GM12873 (cell line): ENCODE measurements around the gene ZSWIM7.

Experiments used
- TF ChIP-seq, protein P1 (sequence below): IDR thresholded peaks from 2 replicates; pipeline ENCODE4 v1.5.1; 2012; ENCODE audit warnings: low read depth, mild to moderate bottlenecking, moderate library complexity, low read length, control low read depth; ENCODE audit not compliant: insufficient read depth; ENCODE audit errors: missing control alignments

ZSWIM7 gene

DNA sequence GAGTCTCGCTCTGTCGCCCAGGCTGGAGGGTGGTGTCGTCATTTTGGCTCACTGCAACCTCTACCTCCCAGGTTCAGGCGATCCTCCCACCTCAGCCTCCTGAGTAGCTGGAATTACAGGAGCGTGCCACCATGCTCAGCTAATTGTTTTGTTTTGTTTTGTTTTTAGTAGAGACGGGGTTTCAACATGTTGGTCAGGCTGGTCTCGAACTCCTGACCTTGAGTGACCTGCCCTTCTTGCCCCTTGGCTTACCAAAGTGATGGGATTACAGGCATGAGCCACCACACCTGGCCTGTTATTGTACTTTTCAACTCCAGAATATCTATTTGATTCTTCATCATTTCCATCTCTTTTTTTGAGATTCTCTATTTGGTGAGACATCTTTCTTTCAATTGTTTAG is 63.6 kb downstream of the ZSWIM7 start:
- TF ChIP-seq, protein P1, sequence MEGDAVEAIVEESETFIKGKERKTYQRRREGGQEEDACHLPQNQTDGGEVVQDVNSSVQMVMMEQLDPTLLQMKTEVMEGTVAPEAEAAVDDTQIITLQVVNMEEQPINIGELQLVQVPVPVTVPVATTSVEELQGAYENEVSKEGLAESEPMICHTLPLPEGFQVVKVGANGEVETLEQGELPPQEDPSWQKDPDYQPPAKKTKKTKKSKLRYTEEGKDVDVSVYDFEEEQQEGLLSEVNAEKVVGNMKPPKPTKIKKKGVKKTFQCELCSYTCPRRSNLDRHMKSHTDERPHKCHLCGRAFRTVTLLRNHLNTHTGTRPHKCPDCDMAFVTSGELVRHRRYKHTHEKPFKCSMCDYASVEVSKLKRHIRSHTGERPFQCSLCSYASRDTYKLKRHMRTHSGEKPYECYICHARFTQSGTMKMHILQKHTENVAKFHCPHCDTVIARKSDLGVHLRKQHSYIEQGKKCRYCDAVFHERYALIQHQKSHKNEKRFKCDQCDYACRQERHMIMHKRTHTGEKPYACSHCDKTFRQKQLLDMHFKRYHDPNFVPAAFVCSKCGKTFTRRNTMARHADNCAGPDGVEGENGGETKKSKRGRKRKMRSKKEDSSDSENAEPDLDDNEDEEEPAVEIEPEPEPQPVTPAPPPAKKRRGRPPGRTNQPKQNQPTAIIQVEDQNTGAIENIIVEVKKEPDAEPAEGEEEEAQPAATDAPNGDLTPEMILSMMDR = no peak

DNA sequence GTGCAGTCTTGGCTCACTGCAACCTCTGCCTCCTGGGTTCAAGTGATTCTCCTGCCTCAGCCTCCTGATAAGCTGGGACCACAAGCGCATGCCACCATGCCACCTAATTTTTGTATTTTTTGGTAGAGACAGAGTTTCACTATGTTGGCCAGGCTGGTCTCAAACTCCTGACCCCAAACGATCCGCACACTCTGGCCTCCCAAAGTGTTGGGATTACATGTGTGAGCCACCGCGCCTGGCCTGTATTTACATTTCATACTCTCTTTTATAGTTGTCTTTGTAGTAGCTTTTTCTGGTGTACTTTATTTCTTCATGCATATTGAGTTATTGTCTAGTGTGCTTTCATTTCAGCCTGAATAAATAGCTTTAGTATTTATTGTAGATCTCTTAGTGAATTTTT is 64.6 kb downstream of the ZSWIM7 start:
- TF ChIP-seq, protein P1 = no peak

DNA sequence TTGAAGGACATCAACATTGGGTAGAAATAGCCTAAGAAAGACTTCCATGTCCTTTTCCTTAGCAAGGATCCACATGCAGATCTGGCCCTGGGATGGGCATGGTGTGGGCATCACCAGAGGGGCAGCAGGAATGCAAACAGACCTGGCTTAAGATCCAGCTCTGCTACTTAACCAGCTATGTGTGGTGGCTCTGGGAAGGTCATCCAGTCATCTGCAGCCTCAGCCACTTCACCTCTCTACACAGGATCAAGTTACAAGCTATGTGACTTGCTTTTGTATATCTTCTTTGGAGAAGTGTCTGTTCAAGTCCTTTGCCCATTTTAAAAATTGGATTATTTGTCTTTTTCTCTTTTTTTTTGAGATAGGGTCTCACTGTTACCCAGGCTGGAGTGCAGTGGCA is 68.1 kb downstream of the ZSWIM7 start:
- TF ChIP-seq, protein P1 = no peak

DNA sequence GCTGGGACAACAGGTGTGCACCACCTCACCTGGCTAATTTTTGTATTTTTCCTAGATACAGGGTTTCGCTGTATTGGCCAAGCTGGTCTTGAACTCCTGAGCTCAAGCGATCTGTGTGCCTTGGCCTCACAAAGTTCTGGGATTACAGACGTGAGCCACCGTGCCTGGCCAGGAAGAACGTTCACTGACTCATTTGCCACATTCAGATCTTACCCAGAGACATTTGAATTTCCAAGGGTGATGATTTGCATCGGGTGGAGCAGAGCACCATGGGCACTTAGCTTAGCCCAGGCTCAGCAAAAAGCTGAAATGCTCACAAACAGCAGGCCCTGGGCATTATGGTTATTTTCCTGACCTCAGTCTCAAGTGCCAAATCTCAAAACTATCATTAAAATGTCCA is 69.1 kb downstream of the ZSWIM7 start:
- TF ChIP-seq, protein P1 = no peak

DNA sequence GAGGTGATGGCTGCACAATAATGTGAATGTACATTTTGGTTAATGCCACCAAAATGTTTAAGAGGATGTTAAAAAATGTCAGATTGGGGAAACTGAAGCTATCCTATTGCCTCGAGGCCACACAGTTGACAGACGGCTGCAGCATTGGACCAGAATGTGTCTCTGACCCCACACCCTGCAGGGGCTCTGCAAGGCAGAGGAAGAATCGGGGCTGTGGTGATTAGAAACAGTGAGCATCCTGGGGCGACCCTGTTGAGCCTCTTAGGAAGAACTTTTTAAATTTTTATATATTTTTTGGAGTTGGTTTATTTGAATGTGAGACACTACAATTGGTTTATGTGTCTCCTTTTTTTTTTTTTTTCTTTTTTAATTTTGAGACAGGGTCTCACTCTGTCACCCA is 69.6 kb downstream of the ZSWIM7 start:
- TF ChIP-seq, protein P1 = no peak

DNA sequence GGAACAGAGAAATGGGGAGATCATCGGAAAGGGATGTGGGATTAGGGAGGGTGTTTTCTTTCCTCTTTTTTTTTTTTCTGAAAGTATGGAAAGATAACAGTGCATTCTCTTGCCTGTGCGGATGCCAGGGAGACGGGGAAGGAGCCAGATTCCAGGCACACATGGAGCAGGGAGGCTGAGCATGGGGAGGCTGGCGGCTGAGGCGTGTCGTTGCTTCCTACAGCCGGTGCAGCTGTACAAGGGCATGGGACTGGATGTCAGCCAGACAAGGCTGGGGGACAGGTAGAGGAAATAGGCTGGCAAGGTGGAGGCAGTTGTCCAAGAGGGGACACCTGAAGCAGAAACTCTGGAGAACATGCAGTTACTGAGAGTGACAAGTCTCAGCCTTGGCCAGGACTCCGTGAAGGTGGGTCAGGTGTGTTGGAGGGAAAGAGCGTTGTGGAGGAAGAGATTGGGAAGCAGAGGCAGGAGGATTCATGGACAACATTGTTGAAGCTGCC is 71.2 kb downstream of the ZSWIM7 start:
- TF ChIP-seq, protein P1 = no peak
